ENCODE data around the gene FSD1. TPM values are rescaled to one million over a fixed set of nuclear protein-coding genes. Genes with fewer than 3 reads are reported as not detected.
A peak's percentile ranks its signal among the peaks of the same experiment; 100 is the strongest.

FSD1 gene
- total RNA-seq, 2 donors from 2014 or later: 6.4 TPM; not detected in 1

- Histone ChIP-seq H3K27ac (no peak overlapping the region), H3K27me3 (replicated peaks; ENCODE audit: insufficient read depth) (no peaks in the 10 kb centered on the region), H3K36me3 (peaks cover 0 to 28% of the 10 kb centered on the region in 2 donors), H3K4me3 (no peak overlapping the region), H3K4me1 (replicated peaks) (no peaks in the 10 kb centered on the region), H3K9me3 (no peaks in the 10 kb centered on the region)
- intact Hi-C loops (cut with DNase I): no loop called here
- TF ChIP-seq POLR2AphosphoS5 (IDR thresholded peaks at IDR 0.05): no peak
- TF ChIP-seq, protein P1, sequence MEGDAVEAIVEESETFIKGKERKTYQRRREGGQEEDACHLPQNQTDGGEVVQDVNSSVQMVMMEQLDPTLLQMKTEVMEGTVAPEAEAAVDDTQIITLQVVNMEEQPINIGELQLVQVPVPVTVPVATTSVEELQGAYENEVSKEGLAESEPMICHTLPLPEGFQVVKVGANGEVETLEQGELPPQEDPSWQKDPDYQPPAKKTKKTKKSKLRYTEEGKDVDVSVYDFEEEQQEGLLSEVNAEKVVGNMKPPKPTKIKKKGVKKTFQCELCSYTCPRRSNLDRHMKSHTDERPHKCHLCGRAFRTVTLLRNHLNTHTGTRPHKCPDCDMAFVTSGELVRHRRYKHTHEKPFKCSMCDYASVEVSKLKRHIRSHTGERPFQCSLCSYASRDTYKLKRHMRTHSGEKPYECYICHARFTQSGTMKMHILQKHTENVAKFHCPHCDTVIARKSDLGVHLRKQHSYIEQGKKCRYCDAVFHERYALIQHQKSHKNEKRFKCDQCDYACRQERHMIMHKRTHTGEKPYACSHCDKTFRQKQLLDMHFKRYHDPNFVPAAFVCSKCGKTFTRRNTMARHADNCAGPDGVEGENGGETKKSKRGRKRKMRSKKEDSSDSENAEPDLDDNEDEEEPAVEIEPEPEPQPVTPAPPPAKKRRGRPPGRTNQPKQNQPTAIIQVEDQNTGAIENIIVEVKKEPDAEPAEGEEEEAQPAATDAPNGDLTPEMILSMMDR (IDR thresholded peaks at IDR 0.05): no peak
- no peak for TF ChIP-seq POLR2A (IDR thresholded peaks at IDR 0.05)
- 78% methylated on average over 24 of the region's 32 CpGs for WGBS
- no peak for DNase-seq (ENCODE audit: low spot score)
These were observed 57.9 kb downstream of the FSD1 start for GRCh38 chr19:4362101-4362828.

- H3K27me3 ChIP-seq (replicated peaks; ENCODE audit: insufficient read depth): no peaks in the 10 kb centered on the region
- DNase-seq (ENCODE audit: low spot score): no peak
- H3K9me3 ChIP-seq: no peaks in the 10 kb centered on the region
- intact Hi-C loops (cut with DNase I): no loop called here
- no peaks in the 10 kb centered on the region for H3K4me1 ChIP-seq (replicated peaks)
- H3K36me3 ChIP-seq: peaks cover 0 to 28% of the 10 kb centered on the region in 2 donors
- no peak overlapping the region for H3K4me3 ChIP-seq
- no peak for TF ChIP-seq POLR2A (IDR thresholded peaks at IDR 0.05)
- TF ChIP-seq POLR2AphosphoS5 (IDR thresholded peaks at IDR 0.05): no peak
- TF ChIP-seq, protein P1 (IDR thresholded peaks at IDR 0.05): peak in 1 of 4 experiments; percentile 9
- 65% methylated on average over 22 of the region's 22 CpGs for WGBS
- H3K27ac ChIP-seq: no peak overlapping the region
These were observed 58.6 kb downstream of the FSD1 start for GRCh38 chr19:4362831-4363545.

- Histone ChIP-seq H3K27me3 (replicated peaks; ENCODE audit: insufficient read depth) (no peaks in the 10 kb centered on the region), H3K9me3 (no peaks in the 10 kb centered on the region), H3K27ac (no peak overlapping the region), H3K4me3 (no peak overlapping the region), H3K4me1 (replicated peaks) (peaks cover 6% of the 10 kb centered on the region), H3K36me3 (peaks cover 0 to 28% of the 10 kb centered on the region in 2 donors)
- TF ChIP-seq POLR2AphosphoS5 (IDR thresholded peaks at IDR 0.05) (no peak), POLR2A (IDR thresholded peaks at IDR 0.05) (no peak)
- TF ChIP-seq, protein P1 (IDR thresholded peaks at IDR 0.05): no peak
- no peak for DNase-seq (ENCODE audit: low spot score)
- intact Hi-C loops (cut with DNase I): no loop called here
- 90% methylated on average over 18 of the region's 26 CpGs for WGBS
These were observed 59.3 kb downstream of the FSD1 start for GRCh38 chr19:4363571-4364304.

- Histone ChIP-seq H3K27me3 (replicated peaks; ENCODE audit: insufficient read depth) (no peaks in the 10 kb centered on the region), H3K36me3 (peaks cover 0 to 28% of the 10 kb centered on the region in 2 donors), H3K27ac (no peak overlapping the region), H3K4me1 (replicated peaks) (peaks cover 19% of the 10 kb centered on the region), H3K9me3 (no peaks in the 10 kb centered on the region), H3K4me3 (no peak overlapping the region)
- TF ChIP-seq, protein P1 (IDR thresholded peaks at IDR 0.05): no peak
- TF ChIP-seq POLR2AphosphoS5 (IDR thresholded peaks at IDR 0.05) (no peak), POLR2A (IDR thresholded peaks at IDR 0.05) (no peak)
- intact Hi-C loops (cut with DNase I): no loop called here
- no peak for DNase-seq (ENCODE audit: low spot score)
- WGBS: 86% methylated on average over 16 of the region's 16 CpGs
These were observed 60.9 kb downstream of the FSD1 start for GRCh38 chr19:4365341-4365740.

Data from prostate gland (tissue), 2 donors.